K562 (cell line): ENCODE data around the gene IFTAP. TPM values are rescaled to one million over a fixed set of nuclear protein-coding genes. Genes with fewer than 3 reads are reported as not detected.

Source experiments
- ATAC-seq: fragments of 200-7000 bp; cut with Tn5 transposase; 3 replicates; pipeline ENCODE4 v1.9.1; 2020; ENCODE audit warnings: moderate library complexity
- BruUV-seq: library from RNA; stranded (reverse); fragments of 400-500 nt; replicated peaks from 2 replicates; lab custom pipeline; 2021; lab: Mats Ljungman, UMichigan
- CTCF ChIA-PET: fragments of 300-600 bp; formaldehyde crosslinking; extraction: SDS; loops from one replicate; lab custom pipeline; 2021; ENCODE audit warnings: low intra/inter-chr PET ratio; lab: Yijun Ruan, JAX
- POLR2A ChIA-PET: fragments of 300-600, 350-650 bp; sonication (Branson Sonifier 250); formaldehyde crosslinking; extraction: SDS; loops from one replicate; lab custom pipeline; 2021; ENCODE audit warnings: antibody characterized with exemption, inconsistent platforms; lab: Yijun Ruan, JAX
- DNase-seq, 4 experiments: peaks; one replicate each; pipeline versions ENCODE4 v3.0.0 to v3.0.0-alpha.2; 2011 to 2018; ENCODE audit warnings: low spot score in 3 of 4, mixed read lengths in 3 of 4; ENCODE audit errors: extremely low read depth in 1 of 4
- FAIRE-seq: peaks from 2 replicates; lab custom pipeline; 2011; peaks lifted over from hg19 to GRCh38; lab: Jason Lieb, UNC
- H2AFZ ChIP-seq: 2 replicates; pipeline ENCODE4 v1.6.0; 2011; ENCODE audit warnings: low read depth, low read length, control low read depth, inconsistent platforms
- H3K27ac ChIP-seq: fragments of 200-600 bp; 3 replicates; pipeline ENCODE4 v1.8.0; 2011; ENCODE audit warnings: low read depth, mild to moderate bottlenecking, control low read depth, inconsistent platforms, low read length, moderate library complexity, mixed read lengths; ENCODE audit errors: extremely low read depth
- H3K27me3 ChIP-seq, 2 experiments: fragments of 300-600 bp in 1 of 2; 2 replicates in 1 of 2; 3 replicates in 1 of 2; pipeline versions ENCODE4 v1.6.0 to v1.8.0; 2011; ENCODE audit warnings: inconsistent platforms in 2 of 2, low read length in 2 of 2, mild to moderate bottlenecking in 1 of 2, mixed read lengths in 1 of 2, moderate library complexity in 1 of 2; ENCODE audit not compliant: control insufficient read depth in 2 of 2, insufficient read depth in 2 of 2
- H3K36me3 ChIP-seq: fragments of 300-600 bp; 3 replicates; pipeline ENCODE4 v1.8.0; 2011; ENCODE audit warnings: mild to moderate bottlenecking, low read length, inconsistent platforms; ENCODE audit not compliant: control insufficient read depth, insufficient read depth
- H3K4me1 ChIP-seq, 2 experiments: fragments of 200-600 bp in 1 of 2; replicated peaks in 1 of 2; 2 replicates in 1 of 2; 3 replicates in 1 of 2; pipeline versions ENCODE4 v1.5.1 to v1.8.0; 2011; ENCODE audit warnings: inconsistent platforms in 2 of 2, low read length in 2 of 2, mild to moderate bottlenecking in 1 of 2, mixed read lengths in 1 of 2, moderate library complexity in 1 of 2; ENCODE audit not compliant: control insufficient read depth in 2 of 2, insufficient read depth in 2 of 2
- H3K4me2 ChIP-seq: 2 replicates; pipeline ENCODE4 v1.6.1; 2011; ENCODE audit warnings: low read length, control low read depth, inconsistent platforms, mixed read lengths; ENCODE audit not compliant: insufficient read depth
- H3K4me3 ChIP-seq: fragments of 200-600 bp; sonication (generic), shearing (Covaris generic); 2 replicates; pipeline ENCODE4 v1.5.1; 2016; ENCODE audit warnings: control low read depth, inconsistent platforms
- H3K79me2 ChIP-seq: fragments of 200-600 bp; 3 replicates; pipeline ENCODE4 v1.8.0; 2011; ENCODE audit warnings: low read length, inconsistent platforms; ENCODE audit not compliant: control insufficient read depth, insufficient read depth
- H3K9ac ChIP-seq, 2 experiments: 2 replicates each; pipeline versions ENCODE4 v1.6.0 to v1.6.1; 2011; ENCODE audit warnings: low read depth in 2 of 2, low read length in 2 of 2, control low read depth in 1 of 2, inconsistent platforms in 1 of 2, mild to moderate bottlenecking in 1 of 2, mixed read lengths in 1 of 2; ENCODE audit not compliant: insufficient read depth in 1 of 2
- H3K9me1 ChIP-seq: one replicate; pipeline ENCODE4 v1.6.0; 2011; ENCODE audit warnings: inconsistent platforms, mild to moderate bottlenecking, low read length, moderate library complexity; ENCODE audit not compliant: control insufficient read depth, insufficient read depth
- H3K9me3 ChIP-seq: replicated peaks from 2 replicates; pipeline ENCODE4 v1.5.1; 2011; ENCODE audit warnings: low read depth, low read length, inconsistent platforms; ENCODE audit not compliant: control insufficient read depth, insufficient read depth
- H4K20me1 ChIP-seq: replicated peaks from 2 replicates; pipeline ENCODE4 v1.6.1; 2011; ENCODE audit warnings: low read length, inconsistent platforms, mixed read lengths; ENCODE audit not compliant: control insufficient read depth, insufficient read depth
- BMI1 ChIP-seq: fragments of 150-350 bp; IDR thresholded peaks from 2 replicates; pipeline ENCODE4 v1.6.1; 2014; ENCODE audit warnings: low read length
- DIDO1 ChIP-seq: fragments of 450-650 bp; IDR thresholded peaks from 2 replicates; pipeline ENCODE4 v1.6.1; 2016; ENCODE audit warnings: low read depth, missing biosample characterization, missing genetic modification characterization
- GABPA ChIP-seq: fragments of 200-800 bp; sonication (Bioruptor generic); conservative IDR thresholded peaks from 2 replicates; pipeline ENCODE4 v1.6.1; 2016; ENCODE audit warnings: low read depth, missing genetic modification characterization, missing compliant biosample characterization
- MEF2D ChIP-seq: conservative IDR thresholded peaks from 2 replicates; pipeline ENCODE4 v1.6.1; 2016; ENCODE audit warnings: low read depth, missing genetic modification characterization, missing compliant biosample characterization
- MTA2 ChIP-seq: fragments of 450-650 bp; IDR thresholded peaks from 2 replicates; pipeline ENCODE4 v1.6.1; 2016; ENCODE audit warnings: low read depth
- NR2C2 ChIP-seq, 2 experiments: fragments of 200-800 bp in 1 of 2; sonication (Bioruptor generic) in 1 of 2; sonication (generic) in 1 of 2; formaldehyde crosslinking in 1 of 2; IDR thresholded peaks; 2 replicates each; pipeline versions ENCODE4 v1.6.1 to v1.8.0; 2016 to 2022; ENCODE audit warnings: mild to moderate bottlenecking in 1 of 2, missing compliant biosample characterization in 1 of 2, missing genetic modification characterization in 1 of 2, missing genetic modification reagents in 1 of 2
- ZFP91 ChIP-seq: sonication (generic); formaldehyde crosslinking; IDR thresholded peaks from 2 replicates; pipeline ENCODE4 v1.8.0; 2022; ENCODE audit warnings: mild to moderate bottlenecking, missing genetic modification reagents
- ZNF644 ChIP-seq: fragments of 200-800 bp; sonication (Bioruptor generic); IDR thresholded peaks from 2 replicates; pipeline ENCODE4 v1.6.1; 2016; ENCODE audit warnings: low read depth, missing genetic modification characterization, missing compliant biosample characterization
- WGBS: fragments of 100-300 bp; shearing (Covaris generic); methylation state at CpG from one replicate; pipeline ENCODE4 v1.1.6; 2016; ENCODE audit warnings: low coverage, mixed read lengths; ENCODE audit not compliant: insufficient coverage; ENCODE audit errors: missing lambda C conversion rate; 5-methylcytosine and 5-hydroxymethylcytosine counted together
- in situ Hi-C: fragments of 300-500 bp; cut with MboI; formaldehyde crosslinking; loops from 4 replicates; pipeline ENCODE4 v1.15.0; 2018; ENCODE audit warnings: inconsistent platforms, mixed read lengths
- intact Hi-C: fragments of 100-400 bp; cut with micrococcal nuclease; formaldehyde crosslinking; loops from 2 replicates; pipeline ENCODE4 v1.14.2; 2022
- polyA plus RNA-seq, 8 experiments: library from polyadenylated mRNA; depleted of rRNA in 4 of 8; stranded (reverse) in 5 of 8; unstranded in 3 of 8; fragments of >200 nt; fragmentation: Nextera tagmentation in 2 of 8; fragmentation: Illumina TruSeq in 1 of 8; extraction: Ambion mirVana in 2 of 8; extraction: Trizol in 1 of 8; gene quantifications; 2 replicates each; pipeline versions ENCODE4 v1.2.1 to v1.2.3, GENCODE V29; 2011 to 2014; ENCODE audit warnings: inconsistent platforms in 1 of 8, missing spikeins in 1 of 8
- total RNA-seq, 7 experiments: library from RNA; depleted of rRNA in 6 of 7; stranded (reverse); fragments of >200 nt in 6 of 7; fragmentation: Illumina TruSeq in 2 of 7; extraction: Trizol in 2 of 7; gene quantifications; 2 replicates each; pipeline versions ENCODE4 v1.2.1 to v1.2.3, GENCODE V29; 2011 to 2021; ENCODE audit warnings: low replicate concordance in 1 of 7
- TF ChIP-seq, protein P1 (sequence below): fragments of 450-650 bp; IDR thresholded peaks from 2 replicates; pipeline ENCODE4 v1.6.1; 2016

Gene IFTAP
- total and polyA plus RNA-seq, 9 of the 15 experiments (the other 6 are each of a cell fraction or from before 2014, with no cell fraction given) = 9.2 to 30.0 (median 17.0) TPM

- POLR2A ChIA-PET = interaction anchor here (0.8 to 1.7 kb wide), 2 partner anchors 10 to 54 kb away, joined by 4 to 5 read pairs; no protein-coding TSS in a partner anchor
- no peak overlapping the region for H3K4me3 ChIP-seq
- BruUV-seq = no TSS peak
- H2AFZ ChIP-seq = no peak overlapping the region
- intact Hi-C loops = no loop called here
- no peaks in the 10 kb centered on the region for H3K9me1 ChIP-seq
- no peaks in the 10 kb centered on the region for H3K27me3 ChIP-seq
- no peaks in the 10 kb centered on the region for H3K9me3 ChIP-seq
- no peak for TF ChIP-seq BMI1
- 0 out of 2 replicates have a peak, but pooled peaks have one; percentile 35 for TF ChIP-seq MEF2D (tag)
- no peak for TF ChIP-seq GABPA (tag)
- no peak for TF ChIP-seq MTA2
- 0 out of 2 replicates have a peak, but pooled peaks have one; percentile 33 for TF ChIP-seq DIDO1 (tag)
- TF ChIP-seq ZNF644 = 0 out of 2 replicates have a peak, but pooled peaks have one; percentile 1
- TF ChIP-seq ZFP91 (CRISPR knock-in tag) = no peak
- TF ChIP-seq, protein P1, sequence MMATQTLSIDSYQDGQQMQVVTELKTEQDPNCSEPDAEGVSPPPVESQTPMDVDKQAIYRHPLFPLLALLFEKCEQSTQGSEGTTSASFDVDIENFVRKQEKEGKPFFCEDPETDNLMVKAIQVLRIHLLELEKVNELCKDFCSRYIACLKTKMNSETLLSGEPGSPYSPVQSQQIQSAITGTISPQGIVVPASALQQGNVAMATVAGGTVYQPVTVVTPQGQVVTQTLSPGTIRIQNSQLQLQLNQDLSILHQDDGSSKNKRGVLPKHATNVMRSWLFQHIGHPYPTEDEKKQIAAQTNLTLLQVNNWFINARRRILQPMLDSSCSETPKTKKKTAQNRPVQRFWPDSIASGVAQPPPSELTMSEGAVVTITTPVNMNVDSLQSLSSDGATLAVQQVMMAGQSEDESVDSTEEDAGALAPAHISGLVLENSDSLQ = 0 out of 2 replicates have a peak, but pooled peaks have one; percentile 14
- no peak for TF ChIP-seq NR2C2 (CRISPR knock-in tag; IDR thresholded peaks at IDR 0.05)
- peak; percentile 3; the same call in 1 of the 2 replicates for TF ChIP-seq NR2C2 (tag; IDR thresholded peaks at IDR 0.05)
- TF ChIP-seq, all 486 proteins: peak for 5
- CTCF ChIA-PET = no interaction called here
- WGBS = 6% methylated on average over 3 of the region's 3 CpGs
- H3K4me2 ChIP-seq = peak overlapping the region; percentile 13; the same call in 1 of the 2 replicates
- no peaks in the 10 kb centered on the region for H3K36me3 ChIP-seq
- H4K20me1 ChIP-seq = no peaks in the 10 kb centered on the region
- peaks cover 0 to 17% of the 10 kb centered on the region in 2 experiments; a peak in 2 of 5 replicates for H3K4me1 ChIP-seq
- no peak for DNase-seq
- H3K9ac ChIP-seq = no peak overlapping the region
- no peak overlapping the region for H3K27ac ChIP-seq
- ATAC-seq = no peak
- FAIRE-seq = no peak
- in situ Hi-C loops = no loop called here
- no peaks in the 10 kb centered on the region for H3K79me2 ChIP-seq
These were observed 24.2 kb downstream of the IFTAP start for GRCh38 chr11:36618363-36619047.
